IMR-90 (cell line): ENCODE results near the gene SETX. TPM values are rescaled to one million over a fixed set of nuclear protein-coding genes. Genes with fewer than 3 reads are reported as not detected.
"Not testable (repeated sequence)": the region's sequence is repeated elsewhere in the genome, so short reads cannot be mapped to it uniquely, and the experiment has no call there.

Experiments used
- ATAC-seq: fragments of 200-7000 bp; cut with Tn5 transposase; 2 replicates; pipeline ENCODE4 v1.9.1; 2020; ENCODE audit warnings: low read depth, mild to moderate bottlenecking, moderate library complexity
- BruUV-seq: library from RNA; stranded (reverse); fragments of 400-500 nt; replicated peaks from 2 replicates; lab custom pipeline; 2021; lab: Mats Ljungman, UMichigan
- CTCF ChIA-PET: fragments of 300-600 bp; formaldehyde crosslinking; extraction: SDS; loops from one replicate; lab custom pipeline; 2021; ENCODE audit warnings: antibody characterized with exemption; lab: Yijun Ruan, JAX
- POLR2A ChIA-PET: fragments of 300-600 bp; sonication (Branson Sonifier 250); formaldehyde crosslinking; loops from one replicate; lab custom pipeline; 2022; ENCODE audit warnings: antibody characterized with exemption; ENCODE audit not compliant: unreplicated experiment; lab: Charles Lee
- DNase-seq: peaks from one replicate; pipeline ENCODE4 v3.0.0; 2013
- H2AFZ ChIP-seq: replicated peaks from 2 replicates; pipeline ENCODE3; 2013; ENCODE audit warnings: low read length, mild to moderate bottlenecking; ENCODE audit not compliant: poor library complexity
- H2AK5ac ChIP-seq: 2 replicates; pipeline ENCODE4 v1.6.1; 2013; ENCODE audit warnings: low read depth, low read length, inconsistent platforms
- H2AK9ac ChIP-seq: replicated peaks from 2 replicates; pipeline ENCODE3; 2013; ENCODE audit warnings: mild to moderate bottlenecking, low read depth, low read length, moderate library complexity; ENCODE audit not compliant: poor library complexity
- H2BK120ac ChIP-seq: 2 replicates; pipeline ENCODE4 v1.6.1; 2013; ENCODE audit warnings: low read depth, low read length, inconsistent platforms
- H2BK15ac ChIP-seq: 3 replicates; pipeline ENCODE4 v1.6.1; 2013; ENCODE audit warnings: low read depth, low read length, inconsistent platforms
- H2BK20ac ChIP-seq: 2 replicates; pipeline ENCODE4 v1.6.1; 2013; ENCODE audit warnings: low read depth, mild to moderate bottlenecking, inconsistent platforms, low read length, moderate library complexity
- H2BK5ac ChIP-seq: 2 replicates; pipeline ENCODE4 v1.6.1; 2013; ENCODE audit warnings: mild to moderate bottlenecking, low read depth, low read length, inconsistent platforms; ENCODE audit not compliant: poor library complexity, severe bottlenecking
- H3K14ac ChIP-seq: replicated peaks from 2 replicates; pipeline ENCODE4 v1.6.1; 2013; ENCODE audit warnings: low read depth, low read length, inconsistent platforms
- H3K18ac ChIP-seq: 2 replicates; pipeline ENCODE4 v1.6.1; 2013; ENCODE audit warnings: low read depth, low read length, control low read depth
- H3K23ac ChIP-seq: 2 replicates; pipeline ENCODE4 v1.6.1; 2013; ENCODE audit warnings: low read depth, low read length, inconsistent platforms
- H3K27ac ChIP-seq: 2 replicates; pipeline ENCODE4 v1.5.1; 2013; ENCODE audit warnings: mild to moderate bottlenecking, control low read depth, low read length; ENCODE audit not compliant: insufficient read depth
- H3K27me3 ChIP-seq: 2 replicates; pipeline ENCODE4 v1.6.1; 2013; ENCODE audit warnings: low read length; ENCODE audit not compliant: control insufficient read depth, insufficient read depth
- H3K36me3 ChIP-seq: 2 replicates; pipeline ENCODE4 v1.6.1; 2013; ENCODE audit warnings: low read length, mixed read lengths; ENCODE audit not compliant: control insufficient read depth, insufficient read depth
- H3K4ac ChIP-seq: 2 replicates; pipeline ENCODE4 v1.6.1; 2013; ENCODE audit warnings: low read depth, low read length, inconsistent platforms
- H3K4me1 ChIP-seq: 2 replicates; pipeline ENCODE4 v1.6.1; 2013; ENCODE audit warnings: low read length, mixed read lengths; ENCODE audit not compliant: control insufficient read depth, insufficient read depth
- H3K4me2 ChIP-seq: 2 replicates; pipeline ENCODE4 v1.6.1; 2013; ENCODE audit warnings: low read depth, mild to moderate bottlenecking, control low read depth, low read length, moderate library complexity
- H3K4me3 ChIP-seq: 2 replicates; pipeline ENCODE4 v1.5.1; 2013; ENCODE audit warnings: low read depth, mild to moderate bottlenecking, control low read depth, low read length, moderate library complexity; ENCODE audit not compliant: insufficient read depth
- H3K56ac ChIP-seq: 2 replicates; pipeline ENCODE4 v1.6.1; 2013; ENCODE audit warnings: low read length, inconsistent platforms; ENCODE audit not compliant: insufficient read depth; ENCODE audit errors: extremely low read depth
- H3K79me1 ChIP-seq, 2 experiments: 2 replicates each; pipeline ENCODE4 v1.6.1; 2013; ENCODE audit warnings: low read length in 2 of 2, inconsistent platforms in 1 of 2, low read depth in 1 of 2
- H3K9ac ChIP-seq: 2 replicates; pipeline ENCODE4 v1.6.1; 2013; ENCODE audit warnings: low read depth, low read length, control low read depth
- H3K9me1 ChIP-seq: 2 replicates; pipeline ENCODE4 v1.6.1; 2013; ENCODE audit warnings: low read length, inconsistent platforms; ENCODE audit not compliant: insufficient read depth
- H3K9me3 ChIP-seq: 2 replicates; pipeline ENCODE4 v1.6.1; 2013; ENCODE audit warnings: low read length; ENCODE audit not compliant: control insufficient read depth, insufficient read depth
- H4K20me1 ChIP-seq: 2 replicates; pipeline ENCODE4 v1.6.1; 2013; ENCODE audit warnings: low read length, inconsistent platforms; ENCODE audit not compliant: insufficient read depth
- H4K5ac ChIP-seq: 2 replicates; pipeline ENCODE4 v1.6.1; 2013; ENCODE audit warnings: mild to moderate bottlenecking, low read depth, low read length, control low read depth
- H4K8ac ChIP-seq, 2 experiments: 2 replicates each; pipeline ENCODE4 v1.6.1; 2013; ENCODE audit warnings: low read depth in 2 of 2, low read length in 2 of 2, control low read depth in 1 of 2, inconsistent platforms in 1 of 2
- H4K91ac ChIP-seq: 2 replicates; pipeline ENCODE4 v1.6.1; 2013; ENCODE audit warnings: low read depth, low read length, inconsistent platforms; ENCODE audit not compliant: insufficient read depth
- WGBS, 2 experiments: methylation state at CpG; one replicate each; pipeline versions ENCODE4 v1.1.5 to v1.1.7; 2013; ENCODE audit warnings: missing lambda C conversion rate in 2 of 2; ENCODE audit not compliant: insufficient read length in 1 of 2; ENCODE audit errors: extremely low coverage in 2 of 2; 5-methylcytosine and 5-hydroxymethylcytosine counted together
- dilution Hi-C: fragments of 300-500 bp; cut with HindIII; formaldehyde crosslinking; loops from one replicate; pipeline ENCODE4 v1.14.3; 2018; ENCODE audit warnings: low sequenced_read_pairs; ENCODE audit not compliant: unreplicated experiment
- in situ Hi-C: fragments of 300-500 bp; cut with MboI; formaldehyde crosslinking; loops from 3 replicates; pipeline ENCODE4 v1.14.3; 2019; ENCODE audit warnings: low sequenced_read_pairs, inconsistent platforms, mixed read lengths
- intact Hi-C: fragments of 100-400 bp; cut with micrococcal nuclease; formaldehyde crosslinking; loops from 2 replicates; pipeline ENCODE4 v1.10.0; 2022
- polyA plus RNA-seq, 3 experiments: library from polyadenylated mRNA; depleted of rRNA; stranded (reverse); fragments of >200 nt; gene quantifications; 2 replicates each; pipeline ENCODE4 v1.2.3, GENCODE V29; 2012; ENCODE audit warnings: low replicate concordance in 1 of 3
- total RNA-seq: library from RNA; depleted of rRNA; stranded (reverse); fragments of >200 nt; gene quantifications from 2 replicates; pipeline ENCODE4 v1.2.3, GENCODE V29; 2012

Gene SETX
- total and polyA plus RNA-seq, 2 of the 4 experiments (the other 2 are of a cell fraction), result 13.1 to 55.0 TPM

DNA sequence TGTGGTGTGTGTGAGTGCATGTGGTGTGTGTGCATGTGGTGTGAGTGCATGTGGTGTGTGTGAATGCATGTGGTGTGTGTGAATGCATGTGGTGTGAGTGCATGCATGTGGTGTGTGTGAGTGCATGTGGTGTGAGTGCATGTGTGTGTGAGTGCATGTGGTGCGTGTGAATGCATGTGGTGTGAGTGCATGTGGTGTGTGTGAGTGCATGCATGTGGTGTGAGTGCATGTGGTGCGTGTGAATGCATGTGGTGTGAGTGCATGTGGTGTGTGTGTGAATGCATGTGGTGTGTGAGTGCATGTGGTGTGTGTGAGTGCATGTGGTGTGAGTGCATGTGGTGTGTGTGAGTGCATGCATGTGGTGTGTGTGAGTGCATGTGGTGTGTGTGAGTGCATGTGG is 23.0 kb upstream of the SETX start:
- H3K23ac ChIP-seq, H2AK9ac ChIP-seq, H3K9me3 ChIP-seq, H3K4me2 ChIP-seq, H2BK120ac ChIP-seq, CTCF ChIA-PET, H3K4ac ChIP-seq, H3K18ac ChIP-seq, in situ Hi-C loops, H4K5ac ChIP-seq, H3K4me3 ChIP-seq, H2AK5ac ChIP-seq, H3K9ac ChIP-seq, H3K4me1 ChIP-seq, H3K56ac ChIP-seq, H3K27ac ChIP-seq, POLR2A ChIA-PET, H4K91ac ChIP-seq, H4K20me1 ChIP-seq, H3K14ac ChIP-seq, DNase-seq, H2BK20ac ChIP-seq, H2BK15ac ChIP-seq, H3K27me3 ChIP-seq, ATAC-seq, H3K9me1 ChIP-seq, H2BK5ac ChIP-seq, intact Hi-C loops, BruUV-seq, H2AFZ ChIP-seq, H3K79me1 ChIP-seq, dilution Hi-C loops, H4K8ac ChIP-seq: not testable (repeated sequence)
- H3K36me3 ChIP-seq, result peaks cover 40% of the 10 kb centered on the region
- WGBS, 2 experiments, result 100% methylated on average over 2 of the region's 2 CpGs; no CpG with 5 or more reads in 1 of the 2 experiments
